H9 (cell line): ENCODE data around the gene CAMK1. TPM values are rescaled to one million over a fixed set of nuclear protein-coding genes. Genes with fewer than 3 reads are reported as not detected.

Source experiments
- DNase-seq: peaks from one replicate; pipeline ENCODE4 v3.0.0-alpha.2; 2017
- H2AFZ ChIP-seq: one replicate; pipeline ENCODE4 v1.6.1; 2013; ENCODE audit warnings: mild to moderate bottlenecking, low read length, control low read depth, moderate library complexity
- H2AK5ac ChIP-seq: 2 replicates; pipeline ENCODE4 v1.6.1; 2013; ENCODE audit warnings: low read length, control low read depth, mixed read lengths; ENCODE audit not compliant: insufficient read length
- H2BK120ac ChIP-seq: one replicate; pipeline ENCODE4 v1.6.1; 2013; ENCODE audit warnings: low read depth, mild to moderate bottlenecking, low read length, control low read depth, inconsistent platforms; ENCODE audit not compliant: poor library complexity, severe bottlenecking
- H2BK12ac ChIP-seq: 2 replicates; pipeline ENCODE4 v1.6.1; 2013; ENCODE audit warnings: low read length, control low read depth, mixed read lengths, low read depth; ENCODE audit not compliant: insufficient read length
- H2BK15ac ChIP-seq: 2 replicates; pipeline ENCODE4 v1.6.1; 2013; ENCODE audit warnings: low read depth, low read length, control low read depth
- H2BK20ac ChIP-seq: one replicate; pipeline ENCODE4 v1.6.1; 2013; ENCODE audit warnings: low read depth, mild to moderate bottlenecking, low read length, control low read depth, inconsistent platforms; ENCODE audit not compliant: poor library complexity, severe bottlenecking
- H2BK5ac ChIP-seq: 2 replicates; pipeline ENCODE4 v1.6.1; 2013; ENCODE audit warnings: low read length, control low read depth, mixed read lengths; ENCODE audit not compliant: insufficient read length
- H3K14ac ChIP-seq: 2 replicates; pipeline ENCODE4 v1.6.1; 2013; ENCODE audit warnings: low read length, control low read depth; ENCODE audit not compliant: insufficient read depth
- H3K18ac ChIP-seq: 2 replicates; pipeline ENCODE4 v1.6.1; 2013; ENCODE audit warnings: low read depth, mild to moderate bottlenecking, mixed read lengths, low read length, control low read depth; ENCODE audit not compliant: insufficient read length
- H3K23ac ChIP-seq: 2 replicates; pipeline ENCODE4 v1.6.1; 2013; ENCODE audit warnings: low read length, control low read depth, mixed read lengths, low read depth; ENCODE audit not compliant: insufficient read length
- H3K23me2 ChIP-seq: 2 replicates; pipeline ENCODE4 v1.6.1; 2013; ENCODE audit warnings: low read depth, mild to moderate bottlenecking, mixed read lengths, low read length, control low read depth; ENCODE audit not compliant: insufficient read length, poor library complexity, severe bottlenecking
- H3K27ac ChIP-seq: 2 replicates; pipeline ENCODE4 v1.5.1; 2013; ENCODE audit warnings: low read length, control low read depth, mixed read lengths, low read depth; ENCODE audit not compliant: insufficient read length
- H3K27me3 ChIP-seq: 2 replicates; pipeline ENCODE4 v1.6.1; 2013; ENCODE audit warnings: low read length, control low read depth, inconsistent platforms; ENCODE audit not compliant: insufficient read depth
- H3K4ac ChIP-seq: 2 replicates; pipeline ENCODE4 v1.6.1; 2013; ENCODE audit warnings: low read depth, mild to moderate bottlenecking, control low read depth, inconsistent platforms, low read length, moderate library complexity
- H3K4me1 ChIP-seq: 2 replicates; pipeline ENCODE4 v1.6.1; 2013; ENCODE audit warnings: low read length, control low read depth, inconsistent platforms; ENCODE audit not compliant: insufficient read depth
- H3K4me2 ChIP-seq: 2 replicates; pipeline ENCODE4 v1.6.1; 2013; ENCODE audit warnings: low read length, control low read depth, mixed read lengths; ENCODE audit not compliant: insufficient read length, insufficient read depth
- H3K56ac ChIP-seq: 2 replicates; pipeline ENCODE4 v1.6.1; 2013; ENCODE audit warnings: low read depth, mild to moderate bottlenecking, mixed read lengths, low read length, control low read depth; ENCODE audit not compliant: insufficient read length
- H3K79me1 ChIP-seq: 2 replicates; pipeline ENCODE4 v1.6.1; 2013; ENCODE audit warnings: low read depth, mild to moderate bottlenecking, moderate library complexity, low read length, control low read depth, inconsistent platforms; ENCODE audit not compliant: insufficient read depth, poor library complexity, severe bottlenecking
- H3K79me2 ChIP-seq: 2 replicates; pipeline ENCODE4 v1.6.1; 2013; ENCODE audit warnings: low read length, control low read depth, inconsistent platforms; ENCODE audit not compliant: insufficient read depth
- H3K9ac ChIP-seq: 2 replicates; pipeline ENCODE4 v1.6.1; 2013; ENCODE audit warnings: low read length, control low read depth, mixed read lengths; ENCODE audit not compliant: insufficient read length; ENCODE audit errors: extremely low read depth
- H3K9me3 ChIP-seq: one replicate; pipeline ENCODE4 v1.6.1; 2013; ENCODE audit warnings: low read depth, low read length, inconsistent platforms; ENCODE audit not compliant: control insufficient read depth
- H3T11ph ChIP-seq: one replicate; pipeline ENCODE4 v1.6.1; 2013; ENCODE audit warnings: mild to moderate bottlenecking, low read length, control low read depth, inconsistent platforms
- H4K20me1 ChIP-seq: one replicate; pipeline ENCODE4 v1.6.1; 2013; ENCODE audit not compliant: control insufficient read depth, insufficient read length, insufficient read depth
- H4K5ac ChIP-seq: 2 replicates; pipeline ENCODE4 v1.6.1; 2013; ENCODE audit warnings: low read depth, mild to moderate bottlenecking, mixed read lengths, low read length, control low read depth; ENCODE audit not compliant: insufficient read length
- H4K8ac ChIP-seq: replicated peaks from 2 replicates; pipeline ENCODE4 v1.6.1; 2013; ENCODE audit warnings: low read length, control low read depth, mixed read lengths, low read depth; ENCODE audit not compliant: insufficient read length
- H4K91ac ChIP-seq: 2 replicates; pipeline ENCODE4 v1.6.1; 2013; ENCODE audit warnings: low read depth, mild to moderate bottlenecking, moderate library complexity, mixed read lengths, low read length, control low read depth; ENCODE audit not compliant: insufficient read length
- H3K27ac Mint-ChIP-seq, 3 experiments: 2 replicates in 2 of 3; 3 replicates in 1 of 3; pipeline ENCODE4 v1.8.0; 2020 to 2021; ENCODE audit warnings: mixed read lengths in 3 of 3, mild to moderate bottlenecking in 1 of 3, moderate library complexity in 1 of 3
- H3K27me3 Mint-ChIP-seq: 2 replicates; pipeline ENCODE4 v1.8.0; 2021; ENCODE audit warnings: low read depth, mild to moderate bottlenecking, moderate library complexity, mixed read lengths
- H3K36me3 Mint-ChIP-seq, 3 experiments: 2 replicates in 2 of 3; 3 replicates in 1 of 3; pipeline ENCODE4 v1.8.0; 2020 to 2021; ENCODE audit warnings: low read depth in 3 of 3, mixed read lengths in 3 of 3; ENCODE audit not compliant: insufficient read depth in 1 of 3
- H3K4me1 Mint-ChIP-seq, 2 experiments: 2 replicates each; pipeline ENCODE4 v1.8.0; 2020; ENCODE audit warnings: mixed read lengths in 2 of 2
- H3K4me3 Mint-ChIP-seq, 2 experiments: 2 replicates in 1 of 2; 3 replicates in 1 of 2; pipeline ENCODE4 v1.8.0; 2020 to 2021; ENCODE audit warnings: mild to moderate bottlenecking in 2 of 2, mixed read lengths in 2 of 2, moderate library complexity in 1 of 2
- H3K9me3 Mint-ChIP-seq, 2 experiments: 2 replicates in 1 of 2; 3 replicates in 1 of 2; pipeline ENCODE4 v1.8.0; 2020; ENCODE audit warnings: mild to moderate bottlenecking in 2 of 2, mixed read lengths in 2 of 2, moderate library complexity in 1 of 2
- CTCF ChIP-seq: fragments of 200-600 bp; sonication (generic); conservative IDR thresholded peaks from 3 replicates; pipeline ENCODE4 v1.8.0; 2021; ENCODE audit warnings: antibody characterized with exemption, mild to moderate bottlenecking
- WGBS: extraction: QIAGEN DNeasy Blood & Tissue Kit; methylation state at CpG from one replicate; pipeline ENCODE4 v1.1.7; 2013; ENCODE audit warnings: missing lambda C conversion rate, low lambda C conversion rate, mixed read lengths; ENCODE audit not compliant: insufficient read length; ENCODE audit errors: extremely low coverage; 5-methylcytosine and 5-hydroxymethylcytosine counted together
- total RNA-seq: library from RNA; stranded (reverse); gene quantifications from 2 replicates; pipeline ENCODE4 v1.2.1, GENCODE V29; 2021

The CAMK1 gene
- total RNA-seq, 1 experiment from 2014 or later, result 9.2 TPM

DNA sequence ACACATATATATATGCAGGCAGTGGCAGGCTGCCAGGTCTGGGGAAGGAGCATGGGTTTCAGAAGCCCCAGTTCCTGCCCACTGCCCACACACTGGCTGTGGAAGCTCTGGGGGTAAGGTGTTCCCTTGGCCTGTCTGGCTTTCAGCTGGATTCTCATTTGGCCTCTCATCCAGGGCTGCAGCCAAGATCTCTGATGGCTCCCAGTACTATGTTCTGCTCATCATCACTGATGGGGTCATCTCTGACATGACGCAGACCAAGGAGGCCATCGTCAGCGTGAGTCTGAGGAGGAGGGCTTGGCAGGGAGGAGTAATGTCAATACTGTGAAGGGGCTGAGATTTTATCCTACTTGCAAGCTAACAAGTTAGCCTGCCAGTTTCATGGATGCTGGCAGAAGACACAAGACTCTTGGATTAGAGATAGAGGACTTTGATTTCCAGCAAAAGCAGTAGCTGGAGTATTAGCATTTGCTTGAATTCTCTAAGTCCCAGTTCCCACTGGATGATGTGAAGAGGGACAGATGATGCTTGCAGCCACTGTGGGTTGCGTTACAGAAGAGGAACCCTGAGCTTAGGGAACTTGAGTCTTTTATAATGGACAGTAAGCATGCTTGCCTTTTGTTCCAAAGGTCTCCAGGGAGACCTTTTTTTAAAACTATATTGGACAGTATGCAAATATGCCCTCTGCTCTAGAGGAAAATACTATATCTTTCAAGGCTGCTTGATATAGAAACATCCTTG lies 43.8 kb downstream of the CAMK1 start:
- Mint-ChIP-seq H3K9me3 (no peaks in the 10 kb centered on the region; a peak in 1 of 5 replicates), H3K4me3 (no peak overlapping the region), H3K27me3 (peaks cover 7% of the 10 kb centered on the region), H3K4me1 (peaks cover 23 to 29% of the 10 kb centered on the region in 2 experiments), H3K36me3 (no peaks in the 10 kb centered on the region), H3K27ac (no peak overlapping the region)
- Histone ChIP-seq H3K23ac (no peak overlapping the region), H3K23me2 (peaks cover 7% of the 10 kb centered on the region), H3K27ac (no peak overlapping the region), H3K56ac (no peak overlapping the region), H3K9me3 (no peaks in the 10 kb centered on the region), H4K91ac (no peak overlapping the region), H3K18ac (no peak overlapping the region), H3T11ph (no peak overlapping the region), H2BK15ac (no peak overlapping the region), H3K14ac (no peak overlapping the region), H2AK5ac (no peak overlapping the region), H2BK12ac (no peak overlapping the region), H2AFZ (no peak overlapping the region), H4K5ac (no peak overlapping the region), H2BK5ac (no peak overlapping the region), H4K20me1 (no peaks in the 10 kb centered on the region), H2BK20ac (no peak overlapping the region), H2BK120ac (no peak overlapping the region), H3K4me2 (no peak overlapping the region), H3K27me3 (no peaks in the 10 kb centered on the region), H4K8ac (no peak overlapping the region), H3K79me1 (no peaks in the 10 kb centered on the region), H3K9ac (no peak overlapping the region), H3K4me1 (no peaks in the 10 kb centered on the region), H3K4ac (no peak overlapping the region), H3K79me2 (no peaks in the 10 kb centered on the region)
- WGBS, result no CpG with 5 or more reads among the region's 4 CpGs
- no peak for DNase-seq
- no peak for TF ChIP-seq CTCF
